ENCODE results near the gene UBIAD1.

The UBIAD1 gene

DNA sequence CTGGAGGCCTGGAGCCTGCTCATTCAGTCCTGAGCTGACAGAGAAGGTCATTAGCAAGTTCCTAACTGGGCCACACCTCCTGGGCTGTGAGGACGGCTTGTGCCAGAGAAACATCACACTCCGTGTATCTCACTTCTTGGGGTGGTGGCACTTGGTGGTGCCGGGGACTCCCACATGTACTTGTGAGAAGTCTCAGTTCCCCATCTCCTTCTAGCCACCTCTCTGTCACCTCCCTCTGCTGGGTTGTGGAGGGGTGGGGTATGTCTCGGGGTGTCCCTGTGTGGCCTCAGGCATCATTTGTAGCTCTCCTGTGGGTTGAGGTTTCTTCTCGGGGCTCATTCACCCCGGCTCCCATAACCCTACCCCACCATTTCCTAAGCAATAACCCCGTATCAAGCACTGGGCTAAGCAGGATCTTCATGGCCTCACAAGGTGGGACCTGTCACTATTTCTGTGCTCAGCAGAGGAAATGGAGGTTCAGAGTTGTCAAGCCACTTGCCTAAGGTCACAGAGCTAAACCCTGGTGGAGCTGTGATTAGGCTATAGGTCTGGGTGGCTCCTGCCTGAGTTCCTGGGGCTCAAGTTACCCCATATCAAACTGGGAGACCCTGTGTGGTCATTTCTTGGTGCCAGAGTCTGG lies 62.5 kb downstream of the UBIAD1 start:
- POLR2A ChIA-PET, result interaction anchor here (0.8 kb wide), 1 partner anchor 277 kb away, joined by 3 read pairs; no protein-coding TSS in a partner anchor
- no peak for DNase-seq (ENCODE audit: low read depth, low spot score)
- no peak overlapping the region for H3K4me3 ChIP-seq (ENCODE audit: low read depth, low read length)
- TF ChIP-seq, protein P1, sequence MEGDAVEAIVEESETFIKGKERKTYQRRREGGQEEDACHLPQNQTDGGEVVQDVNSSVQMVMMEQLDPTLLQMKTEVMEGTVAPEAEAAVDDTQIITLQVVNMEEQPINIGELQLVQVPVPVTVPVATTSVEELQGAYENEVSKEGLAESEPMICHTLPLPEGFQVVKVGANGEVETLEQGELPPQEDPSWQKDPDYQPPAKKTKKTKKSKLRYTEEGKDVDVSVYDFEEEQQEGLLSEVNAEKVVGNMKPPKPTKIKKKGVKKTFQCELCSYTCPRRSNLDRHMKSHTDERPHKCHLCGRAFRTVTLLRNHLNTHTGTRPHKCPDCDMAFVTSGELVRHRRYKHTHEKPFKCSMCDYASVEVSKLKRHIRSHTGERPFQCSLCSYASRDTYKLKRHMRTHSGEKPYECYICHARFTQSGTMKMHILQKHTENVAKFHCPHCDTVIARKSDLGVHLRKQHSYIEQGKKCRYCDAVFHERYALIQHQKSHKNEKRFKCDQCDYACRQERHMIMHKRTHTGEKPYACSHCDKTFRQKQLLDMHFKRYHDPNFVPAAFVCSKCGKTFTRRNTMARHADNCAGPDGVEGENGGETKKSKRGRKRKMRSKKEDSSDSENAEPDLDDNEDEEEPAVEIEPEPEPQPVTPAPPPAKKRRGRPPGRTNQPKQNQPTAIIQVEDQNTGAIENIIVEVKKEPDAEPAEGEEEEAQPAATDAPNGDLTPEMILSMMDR (IDR thresholded peaks at IDR 0.05; ENCODE audit: insufficient read depth, low read length, missing control alignments), result no peak
- CTCF ChIA-PET, result interaction anchor here (1.4 kb wide), 2 partner anchors 307 to 310 kb away, joined by 3 to 4 read pairs; no protein-coding TSS in a partner anchor

DNA sequence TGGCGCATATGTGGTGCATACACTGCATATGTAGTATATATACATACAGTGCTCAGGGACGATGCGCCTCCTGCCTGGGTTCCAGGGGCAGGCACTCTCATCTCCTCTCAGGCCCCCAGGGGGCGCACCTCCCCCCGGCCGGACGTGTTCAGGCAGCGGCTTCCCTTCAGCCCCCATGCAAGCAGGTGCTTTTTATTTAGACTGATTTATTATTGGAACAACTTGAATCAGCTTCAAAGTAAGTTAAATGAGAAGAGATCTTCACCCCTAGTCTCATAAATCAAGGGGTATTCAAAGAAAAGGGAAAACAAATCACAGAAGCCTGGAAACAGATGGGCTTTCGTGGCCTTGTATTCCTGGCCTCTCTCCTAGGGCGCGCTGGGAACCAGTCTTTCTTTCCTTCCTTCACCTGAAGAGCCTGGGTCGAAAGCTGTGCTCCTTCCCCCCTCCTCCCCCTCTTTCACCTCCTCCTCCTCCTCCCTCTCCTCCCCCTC lies 64.6 kb downstream of the UBIAD1 start:
- TF ChIP-seq, protein P1 (IDR thresholded peaks at IDR 0.05; ENCODE audit: insufficient read depth, low read length, missing control alignments), result peak; percentile 84
- DNase-seq (ENCODE audit: low read depth, low spot score), result no peak
- H3K4me3 ChIP-seq (ENCODE audit: low read depth, low read length), result no peak overlapping the region
- POLR2A ChIA-PET, result no interaction called here
- CTCF ChIA-PET, result interaction anchor here (0.7 to 1.9 kb wide), 3 partner anchors 26 to 305 kb away, joined by 3 to 7 read pairs (median 4); no protein-coding TSS in a partner anchor

Data from AG04449 (cell line).